Fibroblast of villous mesenchyme (primary cell): Measurements from ENCODE around the gene PLPP1. TPM values are rescaled to one million over a fixed set of nuclear protein-coding genes. Genes with fewer than 3 reads are reported as not detected.

ENCODE experiments used
- DNase-seq: peaks from one replicate; pipeline ENCODE4 v3.0.0-alpha.2; 2010; ENCODE audit warnings: low read depth
- H3K4me3 ChIP-seq: 2 replicates; pipeline ENCODE4 v1.5.1; 2011; ENCODE audit warnings: low read depth, mild to moderate bottlenecking, low read length
- total RNA-seq: library from RNA; depleted of rRNA; stranded (reverse); fragments of >200 nt; gene quantifications from 2 replicates; pipeline ENCODE4 v1.2.3, GENCODE V29; 2012
- TF ChIP-seq, protein P1 (sequence below): IDR thresholded peaks from 2 replicates; pipeline ENCODE4 v1.5.1; 2012; ENCODE audit warnings: low read depth, mild to moderate bottlenecking, low read length; ENCODE audit not compliant: insufficient read depth

Gene PLPP1
- total RNA-seq, 1 donor = 97.6 TPM

DNA sequence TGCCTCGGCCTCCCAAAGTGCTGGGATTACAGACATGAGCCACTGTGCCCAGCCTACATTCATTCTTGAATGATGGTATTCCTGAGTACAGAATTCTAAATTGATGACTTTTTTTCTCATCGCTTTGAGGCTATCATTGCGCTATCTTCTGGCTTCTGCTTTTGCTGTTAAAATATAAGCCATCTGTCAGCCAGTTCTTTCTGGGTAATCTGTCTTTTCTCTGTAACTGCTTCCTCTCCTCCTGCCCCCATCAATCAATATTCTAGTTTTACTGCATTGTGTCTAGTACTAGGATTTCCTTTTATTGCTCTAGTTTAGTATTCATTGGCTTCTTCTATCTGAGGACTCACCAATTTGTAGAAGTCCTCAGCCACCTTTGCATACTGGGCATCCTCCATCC is 89.0 kb downstream of the PLPP1 start:
- DNase-seq = no peak
- TF ChIP-seq, protein P1, sequence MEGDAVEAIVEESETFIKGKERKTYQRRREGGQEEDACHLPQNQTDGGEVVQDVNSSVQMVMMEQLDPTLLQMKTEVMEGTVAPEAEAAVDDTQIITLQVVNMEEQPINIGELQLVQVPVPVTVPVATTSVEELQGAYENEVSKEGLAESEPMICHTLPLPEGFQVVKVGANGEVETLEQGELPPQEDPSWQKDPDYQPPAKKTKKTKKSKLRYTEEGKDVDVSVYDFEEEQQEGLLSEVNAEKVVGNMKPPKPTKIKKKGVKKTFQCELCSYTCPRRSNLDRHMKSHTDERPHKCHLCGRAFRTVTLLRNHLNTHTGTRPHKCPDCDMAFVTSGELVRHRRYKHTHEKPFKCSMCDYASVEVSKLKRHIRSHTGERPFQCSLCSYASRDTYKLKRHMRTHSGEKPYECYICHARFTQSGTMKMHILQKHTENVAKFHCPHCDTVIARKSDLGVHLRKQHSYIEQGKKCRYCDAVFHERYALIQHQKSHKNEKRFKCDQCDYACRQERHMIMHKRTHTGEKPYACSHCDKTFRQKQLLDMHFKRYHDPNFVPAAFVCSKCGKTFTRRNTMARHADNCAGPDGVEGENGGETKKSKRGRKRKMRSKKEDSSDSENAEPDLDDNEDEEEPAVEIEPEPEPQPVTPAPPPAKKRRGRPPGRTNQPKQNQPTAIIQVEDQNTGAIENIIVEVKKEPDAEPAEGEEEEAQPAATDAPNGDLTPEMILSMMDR = no peak
- H3K4me3 ChIP-seq = no peak overlapping the region

DNA sequence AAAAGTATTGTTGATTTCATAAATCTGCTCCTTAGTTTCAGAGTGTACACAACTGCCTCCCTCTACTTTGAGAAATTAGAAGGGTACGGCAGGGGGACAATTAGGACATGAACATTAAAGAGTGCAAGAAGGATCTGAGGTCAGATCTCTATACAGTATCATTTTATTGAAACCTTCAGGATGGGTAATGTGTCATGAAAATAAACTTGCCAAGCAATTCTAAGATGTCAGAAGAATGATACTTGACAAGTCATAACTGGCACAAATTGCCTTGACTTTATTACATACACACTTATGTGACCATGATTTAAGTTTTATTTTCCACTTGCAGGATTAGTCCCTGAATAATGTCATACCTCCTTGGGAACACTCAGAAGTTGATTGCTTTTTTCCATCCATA is 92.8 kb downstream of the PLPP1 start:
- TF ChIP-seq, protein P1 = no peak
- no peak overlapping the region for H3K4me3 ChIP-seq
- no peak for DNase-seq

DNA sequence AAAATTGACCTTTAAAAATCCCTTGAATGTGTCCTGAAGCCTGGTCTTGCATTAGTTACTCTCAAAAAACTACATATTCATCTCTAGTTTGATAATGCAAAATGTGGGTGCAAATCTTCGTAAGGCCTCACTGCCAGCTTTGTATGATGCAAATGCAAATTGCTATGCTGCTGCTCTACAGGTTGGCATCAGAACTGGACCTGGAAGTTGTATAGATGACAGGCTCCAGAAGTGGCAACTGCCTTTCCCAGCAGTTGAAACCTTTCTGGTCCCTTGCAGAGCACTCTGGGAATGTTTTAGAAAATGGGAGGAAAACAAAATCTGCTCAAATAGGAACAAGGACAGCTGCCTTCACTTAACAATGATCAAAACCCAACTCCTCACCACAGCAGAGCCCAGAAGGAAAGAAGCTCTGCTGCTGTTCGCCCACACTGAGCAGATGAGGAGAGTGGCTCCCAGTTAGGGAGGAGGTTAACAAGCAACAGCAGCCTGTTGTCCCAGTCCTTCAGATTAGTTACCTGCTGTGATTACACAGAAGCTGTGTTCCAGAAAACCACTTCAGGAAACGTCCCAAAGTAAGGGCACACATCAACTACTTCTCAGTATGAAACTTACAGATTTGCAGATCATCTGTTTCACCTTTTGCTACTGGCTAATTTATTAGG is 93.5 kb downstream of the PLPP1 start:
- H3K4me3 ChIP-seq = no peak overlapping the region
- TF ChIP-seq, protein P1 = no peak
- DNase-seq = no peak

DNA sequence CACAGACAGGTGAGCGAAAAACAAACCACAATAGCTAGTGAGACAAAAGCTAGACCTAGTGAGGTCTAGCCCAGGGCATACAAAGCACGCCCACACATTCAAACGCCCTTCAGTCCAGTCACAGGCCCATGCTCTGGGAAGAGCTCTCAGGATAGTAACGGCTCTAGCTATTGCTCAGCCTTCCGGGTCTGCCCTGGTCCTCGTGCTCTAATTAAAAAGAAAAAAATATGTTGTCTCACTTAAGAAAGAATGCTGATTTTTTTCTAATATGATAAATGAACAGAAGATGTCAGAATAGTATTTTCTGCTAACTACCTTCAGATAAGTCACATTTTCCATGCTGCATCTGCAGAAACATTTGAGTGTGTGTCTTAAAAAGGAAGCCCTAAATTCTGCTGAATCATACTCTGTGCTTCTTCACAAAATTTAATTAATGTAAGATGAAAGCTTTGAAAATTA is 94.5 kb downstream of the PLPP1 start:
- TF ChIP-seq, protein P1 = no peak
- no peak overlapping the region for H3K4me3 ChIP-seq
- peak; percentile 54 for DNase-seq

DNA sequence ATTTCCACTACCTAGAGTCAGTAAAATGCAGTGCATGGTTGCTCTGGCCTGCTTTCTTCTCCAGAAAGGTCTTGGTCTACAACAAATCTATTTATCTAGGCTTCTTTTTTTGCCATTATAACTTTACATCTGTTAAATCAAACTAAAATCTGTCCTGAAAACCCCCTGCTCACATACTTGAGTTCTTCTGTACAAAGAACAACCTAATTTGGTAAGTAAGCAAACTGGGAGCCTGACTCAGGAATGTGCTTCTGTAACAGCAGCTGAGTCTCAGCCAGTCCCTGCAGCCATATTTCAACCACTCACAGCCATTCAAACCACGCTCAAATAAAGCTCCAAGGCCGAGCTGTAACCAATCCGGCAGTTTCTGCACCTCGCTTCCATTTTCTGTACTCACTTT is 95.8 kb downstream of the PLPP1 start:
- TF ChIP-seq, protein P1 = no peak
- no peak overlapping the region for H3K4me3 ChIP-seq
- DNase-seq = peak; percentile 71

DNA sequence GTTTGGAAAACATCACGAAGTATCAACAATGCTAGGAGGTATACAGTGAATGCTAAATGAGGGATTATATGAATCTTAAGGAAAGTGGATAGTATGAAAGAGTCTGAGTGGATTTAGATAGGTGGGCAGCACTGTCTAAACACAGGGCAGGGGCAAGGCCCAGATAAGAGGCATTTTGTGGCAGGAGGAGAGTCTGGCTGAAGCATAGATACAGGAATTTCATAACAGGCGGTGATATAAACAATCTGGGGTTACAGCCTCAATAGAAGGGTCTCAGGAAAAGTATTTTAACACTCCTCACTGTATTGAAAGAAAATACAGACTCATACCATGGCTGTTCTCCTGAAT is 96.9 kb downstream of the PLPP1 start:
- TF ChIP-seq, protein P1 = no peak
- peak overlapping the region; percentile 17 for H3K4me3 ChIP-seq
- no peak for DNase-seq

DNA sequence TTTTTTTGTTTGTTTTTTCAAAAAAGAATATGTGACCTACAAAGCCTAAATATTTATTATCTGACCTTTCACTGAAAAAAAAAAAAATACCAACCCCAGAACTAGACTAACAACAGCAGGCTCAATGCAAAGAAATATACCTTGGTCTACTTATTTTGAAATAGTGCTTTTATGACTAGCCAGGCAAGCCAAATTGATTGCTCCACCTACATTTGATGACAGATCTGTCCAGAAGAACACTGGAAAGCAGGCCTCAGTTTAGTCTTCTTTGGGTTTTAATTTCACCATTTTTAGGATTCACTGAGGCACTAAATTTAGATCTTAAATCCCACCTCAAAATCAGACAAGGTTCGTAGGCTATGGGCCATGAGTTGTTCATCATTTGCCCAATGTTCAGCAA is 97.3 kb downstream of the PLPP1 start:
- H3K4me3 ChIP-seq = no peak overlapping the region
- no peak for DNase-seq
- TF ChIP-seq, protein P1 = no peak
